Esophagus muscularis mucosa (tissue), 4 donors: ENCODE results near the gene TAS1R3.

Experiments
- EP300 ChIP-seq: sonication (generic); formaldehyde crosslinking; IDR thresholded peaks from one replicate; pipeline ENCODE4 v1.6.1; 2017; ENCODE audit warnings: antibody characterized with exemption
- POLR2A ChIP-seq: fragments of 450-650 bp; IDR thresholded peaks from one replicate; pipeline ENCODE4 v1.6.1; 2017; ENCODE audit warnings: antibody characterized with exemption, moderate library complexity, mild to moderate bottlenecking, low read depth
- TF ChIP-seq, protein P1 (sequence below), 3 experiments: fragments of 200-600 bp in 2 of 3; fragments of 450-650 bp in 1 of 3; sonication (generic) in 2 of 3; IDR thresholded peaks; one replicate each; pipeline ENCODE4 v1.5.1; 2017 to 2019; ENCODE audit warnings: antibody characterized with exemption in 3 of 3, mild to moderate bottlenecking in 2 of 3, moderate library complexity in 1 of 3

DNA sequence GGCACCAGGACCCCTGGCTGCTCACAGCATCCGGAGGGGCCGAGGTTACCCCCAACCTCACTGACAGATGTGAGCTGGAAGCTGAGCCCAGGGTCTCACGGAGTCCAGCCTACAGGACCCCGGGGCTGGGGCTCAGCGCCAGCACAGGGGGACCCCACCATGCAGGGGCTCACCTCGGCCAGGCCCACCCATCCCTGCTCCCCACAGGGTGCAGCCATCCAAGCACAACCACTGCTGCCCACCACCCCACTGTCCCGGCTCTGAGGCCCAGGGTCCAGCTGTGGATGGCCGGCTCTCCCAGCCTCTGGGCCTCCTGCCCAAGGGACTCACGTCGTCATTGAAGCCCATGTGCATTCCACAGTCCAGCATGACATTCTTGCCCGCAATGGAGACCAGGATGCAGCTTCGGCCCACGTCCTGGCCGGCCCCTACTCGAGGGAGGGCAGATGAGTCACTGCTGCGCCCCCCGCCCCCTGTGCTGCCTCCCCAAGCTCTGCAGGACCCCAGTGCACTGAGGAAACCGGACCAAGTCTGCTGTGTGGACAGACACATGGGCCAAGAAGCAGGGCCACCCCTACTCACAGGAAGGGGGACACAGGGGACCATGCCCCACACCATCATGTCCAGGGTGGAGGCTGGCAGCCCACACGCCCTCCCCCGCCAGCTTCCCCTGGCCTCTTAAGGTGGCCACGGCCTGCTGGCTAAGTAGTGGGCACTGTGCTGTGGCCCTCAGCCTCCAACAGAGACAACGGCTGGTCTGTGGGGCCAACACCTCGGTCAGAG, 10.2 kb upstream of the TAS1R3 start:
- TF ChIP-seq EP300 (no peak), POLR2A (no peak)
- TF ChIP-seq, protein P1, sequence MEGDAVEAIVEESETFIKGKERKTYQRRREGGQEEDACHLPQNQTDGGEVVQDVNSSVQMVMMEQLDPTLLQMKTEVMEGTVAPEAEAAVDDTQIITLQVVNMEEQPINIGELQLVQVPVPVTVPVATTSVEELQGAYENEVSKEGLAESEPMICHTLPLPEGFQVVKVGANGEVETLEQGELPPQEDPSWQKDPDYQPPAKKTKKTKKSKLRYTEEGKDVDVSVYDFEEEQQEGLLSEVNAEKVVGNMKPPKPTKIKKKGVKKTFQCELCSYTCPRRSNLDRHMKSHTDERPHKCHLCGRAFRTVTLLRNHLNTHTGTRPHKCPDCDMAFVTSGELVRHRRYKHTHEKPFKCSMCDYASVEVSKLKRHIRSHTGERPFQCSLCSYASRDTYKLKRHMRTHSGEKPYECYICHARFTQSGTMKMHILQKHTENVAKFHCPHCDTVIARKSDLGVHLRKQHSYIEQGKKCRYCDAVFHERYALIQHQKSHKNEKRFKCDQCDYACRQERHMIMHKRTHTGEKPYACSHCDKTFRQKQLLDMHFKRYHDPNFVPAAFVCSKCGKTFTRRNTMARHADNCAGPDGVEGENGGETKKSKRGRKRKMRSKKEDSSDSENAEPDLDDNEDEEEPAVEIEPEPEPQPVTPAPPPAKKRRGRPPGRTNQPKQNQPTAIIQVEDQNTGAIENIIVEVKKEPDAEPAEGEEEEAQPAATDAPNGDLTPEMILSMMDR (IDR thresholded peaks at IDR 0.05), result no peak
